PC-9 (cell line): ENCODE data around the gene DCHS1.
"Not testable (repeated sequence)": the region's sequence is repeated elsewhere in the genome, so short reads cannot be mapped to it uniquely, and the experiment has no call there.

ENCODE experiments used
- CTCF ChIP-seq: fragments of 200-600 bp; sonication (generic); conservative IDR thresholded peaks from 2 replicates; pipeline ENCODE4 v1.6.1; 2017; ENCODE audit warnings: mixed run types, antibody characterized with exemption, mild to moderate bottlenecking, moderate library complexity
- EZH2 ChIP-seq: fragments of 200-600 bp; sonication (generic); IDR thresholded peaks from 2 replicates; pipeline ENCODE4 v1.8.0; 2017; ENCODE audit warnings: antibody characterized with exemption, low read depth

- not testable (repeated sequence) for TF ChIP-seq CTCF, EZH2
These were observed 28.5 kb upstream of the DCHS1 start for GRCh38 chr11:6684068-6684467.
